Left renal cortex interstitium (tissue), 4 donors: ENCODE measurements around the gene NAT9. TPM values are rescaled to one million over a fixed set of nuclear protein-coding genes. Genes with fewer than 3 reads are reported as not detected.

ENCODE experiments used
- DNase-seq, 4 donors: peaks; one replicate each; pipeline ENCODE4 v3.0.0-alpha.2; 2013; ENCODE audit warnings: low read depth in 4 of 4, low spot score in 2 of 4, missing footprints in 1 of 4
- polyA plus RNA-seq, 4 donors: library from polyadenylated mRNA; unstranded; fragments of 120-200 nt; gene quantifications; one replicate each; pipeline ENCODE4 v1.2.1, GENCODE V29; 2013; ENCODE audit not compliant: insufficient read length in 4 of 4

Gene NAT9
- polyA plus RNA-seq, 4 donors = 38.9 to 55.6 (median 47.7) TPM

- no peak for DNase-seq
Observed at GRCh38 chr17:74807441-74807840, 31.3 kb upstream of the NAT9 start.

- no peak for DNase-seq
Observed at GRCh38 chr17:74806334-74806733, 30.2 kb upstream of the NAT9 start.

GRCh38 chr17:74805591-74805991, 29.4 kb upstream of the NAT9 start:
- no peak for DNase-seq

GRCh38 chr17:74804683-74805082, 28.5 kb upstream of the NAT9 start:
- no peak for DNase-seq

- no peak for DNase-seq
Observed at GRCh38 chr17:74803971-74804370, 27.8 kb upstream of the NAT9 start.

- DNase-seq = no peak
Observed at GRCh38 chr17:74803388-74803930, 27.3 kb upstream of the NAT9 start.

GRCh38 chr17:74801896-74802295, 25.8 kb upstream of the NAT9 start:
- DNase-seq = no peak

- DNase-seq = no peak
Observed at GRCh38 chr17:74800531-74800930, 24.4 kb upstream of the NAT9 start.

- DNase-seq = no peak
Observed at GRCh38 chr17:74799097-74799496, 23.0 kb upstream of the NAT9 start.

- no peak for DNase-seq
Observed at GRCh38 chr17:74798239-74798707, 22.1 kb upstream of the NAT9 start.

- no peak for DNase-seq
Observed at GRCh38 chr17:74797824-74798223, 21.7 kb upstream of the NAT9 start.

- DNase-seq = no peak
Observed at GRCh38 chr17:74796866-74797265, 20.7 kb upstream of the NAT9 start.

- no peak for DNase-seq
Observed at GRCh38 chr17:74796211-74796610, 20.1 kb upstream of the NAT9 start.

GRCh38 chr17:74795327-74796020, 19.3 kb upstream of the NAT9 start:
- no peak for DNase-seq

GRCh38 chr17:74792586-74793105, 16.5 kb upstream of the NAT9 start:
- DNase-seq = no peak

GRCh38 chr17:74790161-74791058, 14.3 kb upstream of the NAT9 start:
- DNase-seq = no peak

GRCh38 chr17:74786431-74787055, 10.4 kb upstream of the NAT9 start:
- no peak for DNase-seq

GRCh38 chr17:74785981-74786360, 9.8 kb upstream of the NAT9 start:
- DNase-seq = no peak

- no peak for DNase-seq
Observed at GRCh38 chr17:74785096-74785980, 9.2 kb upstream of the NAT9 start.
